OCI-LY7 (cell line): ENCODE data around the gene CYB5A.

ENCODE experiments used
- CTCF ChIP-seq: fragments of 200-600 bp; sonication (generic); conservative IDR thresholded peaks from 2 replicates; pipeline ENCODE4 v1.5.1; 2014; ENCODE audit warnings: mild to moderate bottlenecking, antibody characterized with exemption, low read length, moderate library complexity, mixed read lengths
- EZH2phosphoT487 ChIP-seq: fragments of 200-600 bp; sonication (generic); IDR thresholded peaks from 2 replicates; pipeline ENCODE4 v1.6.1; 2018; ENCODE audit warnings: low read depth, borderline replicate concordance, mild to moderate bottlenecking, mixed run types, antibody characterized with exemption, low read length, moderate library complexity, mixed read lengths

GRCh38 chr18:74251297-74252038, 40.3 kb downstream of the CYB5A start:
- TF ChIP-seq CTCF (no peak), EZH2phosphoT487 (no peak)
